Upper lobe of right lung (tissue), 1 donor: Measurements from ENCODE around the gene RAD9A. TPM values are rescaled to one million over a fixed set of nuclear protein-coding genes. Genes with fewer than 3 reads are reported as not detected.

Experiments
- ATAC-seq: fragments of 200-7000 bp; cut with Tn5 transposase; one replicate; pipeline ENCODE4 v1.9.1; 2020; ENCODE audit warnings: mild to moderate bottlenecking, moderate library complexity
- DNase-seq: peaks from one replicate; pipeline ENCODE4 v3.0.0-alpha.2; 2020
- H3K27ac ChIP-seq: fragments of 200-600 bp; one replicate; pipeline ENCODE4 v1.8.0; 2022
- H3K27me3 ChIP-seq: fragments of 200-600 bp; one replicate; pipeline ENCODE4 v1.8.0; 2022; ENCODE audit warnings: mild to moderate bottlenecking
- H3K36me3 ChIP-seq: fragments of 200-600 bp; one replicate; pipeline ENCODE4 v1.8.0; 2022
- H3K4me1 ChIP-seq: fragments of 200-600 bp; one replicate; pipeline ENCODE4 v1.8.0; 2022
- H3K4me3 ChIP-seq: fragments of 200-600 bp; one replicate; pipeline ENCODE4 v1.8.0; 2022; ENCODE audit warnings: mild to moderate bottlenecking
- H3K9me3 ChIP-seq: fragments of 200-600 bp; one replicate; pipeline ENCODE4 v1.8.0; 2022
- CTCF ChIP-seq: fragments of 200-600 bp; IDR thresholded peaks from one replicate; pipeline ENCODE4 v1.8.0; 2022; ENCODE audit warnings: antibody characterized with exemption
- intact Hi-C: fragments of 100-400 bp; cut with DNase I; formaldehyde crosslinking; loops from one replicate; pipeline ENCODE4 v1.11.0; 2022
- total RNA-seq: library from RNA; stranded (reverse); fragmentation: NEBNext Ultra II Directional; extraction: Animal tissue kit (Norgen Biotek cat#: 25700); gene quantifications from one replicate; pipeline ENCODE4 v1.2.1, GENCODE V29; 2021
- donor health status: DM: no; HTN: yes; CAD: no; lungs with severe emphysema.

RAD9A gene
- total RNA-seq, 1 donor from 2014 or later: 20.7 TPM

DNA sequence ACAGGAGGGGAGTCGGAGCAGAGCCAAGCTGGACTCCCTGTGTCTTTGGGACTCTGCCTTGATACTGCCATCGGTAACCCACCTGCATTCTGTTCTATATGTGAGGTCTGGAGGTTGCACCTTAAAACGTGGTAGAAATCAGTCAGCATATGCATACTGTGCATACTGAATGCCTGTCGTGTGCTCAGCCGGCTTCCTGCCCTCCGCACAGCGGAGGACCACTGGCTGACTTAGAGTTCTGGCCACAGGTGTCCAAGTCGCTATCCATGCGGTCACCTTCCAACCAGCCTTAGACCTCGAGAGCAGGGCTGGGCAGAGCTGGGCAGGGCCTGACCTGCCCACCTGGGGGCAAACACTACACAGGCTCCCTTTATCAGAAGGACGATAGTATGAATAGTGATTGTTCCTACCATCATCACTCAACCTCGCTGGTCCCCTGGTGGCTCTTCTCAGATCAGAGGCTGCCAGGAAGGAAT, 15.9 kb downstream of the RAD9A start:
- H3K27ac ChIP-seq: peak overlapping the region; percentile 30

GRCh38 chr11:67408437-67409200, 16.8 kb downstream of the RAD9A start:
- Histone ChIP-seq H3K9me3 (no peaks in the 10 kb centered on the region), H3K4me1 (peaks cover 10% of the 10 kb centered on the region), H3K27me3 (no peaks in the 10 kb centered on the region), H3K36me3 (no peaks in the 10 kb centered on the region), H3K27ac (peak overlapping the region; percentile 30), H3K4me3 (no peak overlapping the region)
- no peak for ATAC-seq
- intact Hi-C loops: loop anchor here (10.0 kb wide), 1 partner anchor 96 kb away; the partner anchor contains the start of genes CDK2AP2 and PITPNM1
- no peak for DNase-seq
- TF ChIP-seq CTCF: no peak

More for the DNA sequence above, 15.9 kb downstream of the RAD9A start:
- H3K4me3 ChIP-seq: no peak overlapping the region
- no peaks in the 10 kb centered on the region for H3K36me3 ChIP-seq
- H3K4me1 ChIP-seq: peaks cover 18% of the 10 kb centered on the region
- TF ChIP-seq CTCF: no peak
- ATAC-seq (no peak), DNase-seq (no peak)
- H3K9me3 ChIP-seq: no peaks in the 10 kb centered on the region
- intact Hi-C loops: loop anchor here (10.0 kb wide), 1 partner anchor 97 kb away; the partner anchor contains the start of genes CDK2AP2 and PITPNM1
- H3K27me3 ChIP-seq: no peaks in the 10 kb centered on the region

GRCh38 chr11:67409261-67409666, 17.5 kb downstream of the RAD9A start:
- Histone ChIP-seq H3K4me3 (peak overlapping the region; percentile 16), H3K9me3 (no peaks in the 10 kb centered on the region), H3K4me1 (peaks cover 10% of the 10 kb centered on the region), H3K27ac (peak overlapping the region; percentile 65), H3K27me3 (no peaks in the 10 kb centered on the region), H3K36me3 (no peaks in the 10 kb centered on the region)
- TF ChIP-seq CTCF: no peak
- ATAC-seq: peak; percentile 2
- no peak for DNase-seq
- intact Hi-C loops: loop anchor here (10.0 kb wide), 1 partner anchor 96 kb away; the partner anchor contains the start of genes CDK2AP2 and PITPNM1

GRCh38 chr11:67409781-67410368, 18.1 kb downstream of the RAD9A start:
- Histone ChIP-seq H3K36me3 (no peaks in the 10 kb centered on the region), H3K27ac (peak overlapping the region; percentile 65), H3K4me1 (peaks cover 11% of the 10 kb centered on the region), H3K27me3 (no peaks in the 10 kb centered on the region), H3K9me3 (no peaks in the 10 kb centered on the region), H3K4me3 (peak overlapping the region; percentile 16)
- ATAC-seq: peak; percentile 44
- no peak for TF ChIP-seq CTCF
- no peak for DNase-seq
- intact Hi-C loops: loop anchor here (10.0 kb wide), 1 partner anchor 95 kb away; the partner anchor contains the start of genes CDK2AP2 and PITPNM1

DNA sequence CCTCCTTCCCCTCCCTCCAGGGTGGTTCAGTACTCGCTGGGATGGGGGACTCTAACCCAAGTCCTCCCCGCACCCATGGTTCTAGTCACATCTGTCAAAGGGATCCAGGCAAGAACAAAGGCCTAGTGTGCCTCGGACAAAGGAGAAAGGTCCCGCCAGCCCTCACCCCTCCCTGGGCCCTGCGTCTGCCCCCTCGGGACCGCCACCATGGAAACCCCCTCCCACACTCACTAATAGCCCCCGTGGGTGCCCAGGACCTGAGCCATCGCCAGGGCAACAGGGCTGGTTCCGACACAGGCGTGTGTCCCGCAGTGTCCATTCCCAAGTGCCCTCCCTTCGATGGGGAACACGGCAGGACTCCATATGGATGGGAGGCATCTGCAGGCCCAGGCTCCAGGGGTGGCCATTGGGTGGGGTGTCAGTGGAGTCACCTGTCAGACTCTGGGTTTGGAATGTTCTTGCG, 18.6 kb downstream of the RAD9A start:
- Histone ChIP-seq H3K4me3 (no peak overlapping the region), H3K27me3 (no peaks in the 10 kb centered on the region), H3K27ac (no peak overlapping the region), H3K9me3 (no peaks in the 10 kb centered on the region), H3K4me1 (peaks cover 16% of the 10 kb centered on the region), H3K36me3 (no peaks in the 10 kb centered on the region)
- no peak for TF ChIP-seq CTCF
- ATAC-seq (no peak), DNase-seq (no peak)
- intact Hi-C loops: no loop called here
